Esophagus squamous epithelium (tissue), 5 donors: Measurements from ENCODE around the gene KLK14. TPM values are rescaled to one million over a fixed set of nuclear protein-coding genes. Genes with fewer than 3 reads are reported as not detected.

ENCODE experiments used
- DNase-seq: peaks from one replicate; lab custom pipeline; 2025; lab: John Stamatoyannopoulos, UW
- H3K27ac ChIP-seq, 4 donors: fragments of 200-600 bp; sonication (generic); one replicate each; pipeline ENCODE4 v1.5.1; 2016 to 2019; ENCODE audit warnings: mild to moderate bottlenecking in 1 of 4
- H3K27me3 ChIP-seq, 4 donors: fragments of 200-600 bp; sonication (generic); 1 replicate in 3 of 4; 2 replicates in 1 of 4; pipeline versions ENCODE4 v1.5.1 to v1.6.0; 2017 to 2021; ENCODE audit warnings: antibody characterized with exemption in 1 of 4
- H3K36me3 ChIP-seq, 3 donors: fragments of 200-600 bp; sonication (generic); one replicate each; pipeline ENCODE4 v1.5.1; 2016 to 2019
- H3K4me1 ChIP-seq, 3 donors: fragments of 200-600 bp; sonication (generic); one replicate each; pipeline ENCODE4 v1.5.1; 2017 to 2019
- H3K4me3 ChIP-seq, 4 donors: fragments of 200-600 bp; sonication (generic); 1 replicate in 3 of 4; 2 replicates in 1 of 4; pipeline ENCODE4 v1.5.1; 2016 to 2019; ENCODE audit warnings: mild to moderate bottlenecking in 2 of 4, moderate library complexity in 1 of 4
- H3K9me3 ChIP-seq, 3 donors: fragments of 200-600 bp; sonication (generic); one replicate each; pipeline ENCODE4 v1.5.1; 2016 to 2019
- POLR2A ChIP-seq, 4 donors: fragments of 450-650 bp; IDR thresholded peaks; one replicate each; pipeline ENCODE4 v1.6.1; 2017; ENCODE audit warnings: antibody characterized with exemption in 4 of 4, mild to moderate bottlenecking in 4 of 4, moderate library complexity in 3 of 4
- WGBS, 2 donors: methylation state at CpG; one replicate each; pipeline ENCODE4 v1.1.5; 2018; 5-methylcytosine and 5-hydroxymethylcytosine counted together
- intact Hi-C: fragments of 100-400 bp; cut with DNase I; formaldehyde crosslinking; loops from one replicate; pipeline ENCODE4 v1.15.0; 2022
- total RNA-seq, 4 donors: library from RNA; depleted of rRNA; stranded (reverse); fragments of >200 nt; gene quantifications; one replicate each; pipeline ENCODE4 v1.1.0, GENCODE V29; 2016
- TF ChIP-seq, protein P1 (sequence below), 6 experiments: fragments of 450-650 bp in 4 of 6; fragments of 200-600 bp in 2 of 6; sonication (generic) in 2 of 6; IDR thresholded peaks; one replicate each; pipeline ENCODE4 v1.5.1; 2016 to 2019; ENCODE audit warnings: antibody characterized with exemption in 6 of 6, mild to moderate bottlenecking in 4 of 6, moderate library complexity in 4 of 6
- donor health status: DM: yes; HTN: yes; CAD: no.

The KLK14 gene
- total RNA-seq, 4 donors from 2014 or later, result 0.66 TPM; not detected in 3

DNA sequence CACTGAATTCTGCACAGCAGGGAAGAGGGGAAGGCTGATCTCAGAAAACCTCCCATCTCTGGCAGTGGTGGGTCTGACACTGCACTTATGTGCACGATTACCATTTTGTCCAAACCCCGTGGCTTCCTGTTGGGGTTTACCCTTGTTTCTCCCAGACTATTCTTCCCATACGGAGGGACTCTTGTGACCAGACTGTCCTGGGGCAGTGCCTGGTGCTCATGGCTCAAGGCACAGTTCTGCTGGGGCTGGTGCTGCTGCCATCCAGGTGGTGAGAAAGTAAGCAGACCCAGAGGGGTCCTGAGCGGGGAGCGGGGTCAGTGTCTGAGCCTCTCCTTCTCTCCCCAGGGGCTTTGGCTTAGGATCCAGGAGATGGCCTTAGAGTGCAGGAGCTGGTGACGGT is 36.9 kb upstream of the KLK14 start:
- 42 to 73% methylated on average over 2 to 3 of the region's 6 CpGs for WGBS, 2 donors
- TF ChIP-seq, protein P1, sequence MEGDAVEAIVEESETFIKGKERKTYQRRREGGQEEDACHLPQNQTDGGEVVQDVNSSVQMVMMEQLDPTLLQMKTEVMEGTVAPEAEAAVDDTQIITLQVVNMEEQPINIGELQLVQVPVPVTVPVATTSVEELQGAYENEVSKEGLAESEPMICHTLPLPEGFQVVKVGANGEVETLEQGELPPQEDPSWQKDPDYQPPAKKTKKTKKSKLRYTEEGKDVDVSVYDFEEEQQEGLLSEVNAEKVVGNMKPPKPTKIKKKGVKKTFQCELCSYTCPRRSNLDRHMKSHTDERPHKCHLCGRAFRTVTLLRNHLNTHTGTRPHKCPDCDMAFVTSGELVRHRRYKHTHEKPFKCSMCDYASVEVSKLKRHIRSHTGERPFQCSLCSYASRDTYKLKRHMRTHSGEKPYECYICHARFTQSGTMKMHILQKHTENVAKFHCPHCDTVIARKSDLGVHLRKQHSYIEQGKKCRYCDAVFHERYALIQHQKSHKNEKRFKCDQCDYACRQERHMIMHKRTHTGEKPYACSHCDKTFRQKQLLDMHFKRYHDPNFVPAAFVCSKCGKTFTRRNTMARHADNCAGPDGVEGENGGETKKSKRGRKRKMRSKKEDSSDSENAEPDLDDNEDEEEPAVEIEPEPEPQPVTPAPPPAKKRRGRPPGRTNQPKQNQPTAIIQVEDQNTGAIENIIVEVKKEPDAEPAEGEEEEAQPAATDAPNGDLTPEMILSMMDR (IDR thresholded peaks at IDR 0.05), result no peak
- TF ChIP-seq POLR2A (IDR thresholded peaks at IDR 0.05), result no peak

DNA sequence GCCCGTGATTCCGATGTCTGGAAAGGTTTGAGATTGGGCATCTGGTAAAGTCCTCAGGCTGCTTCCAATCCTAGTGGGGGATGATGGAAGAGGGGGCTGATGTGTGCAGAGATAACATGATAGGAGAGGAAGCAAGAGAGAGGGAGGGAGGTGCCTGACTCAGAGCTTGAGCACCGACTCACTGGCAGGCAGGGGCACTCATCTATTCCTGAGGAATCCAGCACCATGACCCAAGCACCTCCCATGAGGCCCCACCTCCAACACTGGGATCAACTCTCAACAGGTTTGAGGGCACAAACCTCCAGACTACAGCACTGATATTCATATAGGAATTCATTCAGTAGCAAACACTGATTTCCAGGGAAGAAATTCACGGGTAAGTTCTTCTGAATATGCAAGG is 36.4 kb upstream of the KLK14 start:
- peaks cover 0 to 23% (median 0%) of the 10 kb centered on the region in 4 donors for H3K27me3 ChIP-seq
- no peak for DNase-seq
- intact Hi-C loops, result no loop called here

More for the DNA sequence above, 36.9 kb upstream of the KLK14 start:
- Histone ChIP-seq H3K36me3 (no peaks in the 10 kb centered on the region), H3K4me3 (no peak overlapping the region), H3K27ac (no peak overlapping the region), H3K27me3 (peaks cover 0 to 27% (median 0%) of the 10 kb centered on the region in 4 donors), H3K4me1 (peaks cover 0 to 5% (median 0%) of the 10 kb centered on the region in 3 donors), H3K9me3 (no peaks in the 10 kb centered on the region)
- intact Hi-C loops, result no loop called here
- DNase-seq, result no peak

DNA sequence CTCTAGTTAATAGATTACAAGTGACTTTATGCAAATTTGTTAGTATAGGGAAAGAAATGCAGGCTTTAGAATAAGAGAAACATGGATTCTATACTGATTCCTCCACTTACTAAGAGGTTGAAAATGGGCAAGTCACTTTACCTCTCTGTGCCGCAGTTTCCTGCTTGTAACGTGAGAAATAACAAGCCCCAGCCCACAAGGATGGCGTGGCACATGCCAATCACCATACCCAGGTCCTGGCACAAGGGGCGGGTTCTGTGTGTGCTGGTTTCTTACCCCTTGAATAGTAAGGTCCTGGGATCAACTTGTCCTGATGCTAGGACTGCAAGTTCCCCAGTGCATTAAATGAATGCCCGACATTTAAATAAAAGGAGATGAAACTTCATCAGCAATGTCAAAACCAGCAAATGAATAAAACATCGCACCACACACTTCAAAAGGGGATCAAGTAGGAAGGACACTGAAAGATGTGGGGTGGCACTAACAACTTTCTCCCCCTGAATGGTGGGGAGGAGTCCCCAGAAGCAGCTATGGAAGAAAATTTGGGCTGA is 34.1 kb upstream of the KLK14 start:
- Histone ChIP-seq H3K4me3 (no peak overlapping the region), H3K4me1 (no peaks in the 10 kb centered on the region), H3K27ac (no peak overlapping the region), H3K9me3 (no peaks in the 10 kb centered on the region), H3K27me3 (peaks cover 0 to 25% (median 0%) of the 10 kb centered on the region in 4 donors), H3K36me3 (no peaks in the 10 kb centered on the region)
- TF ChIP-seq, protein P1 (IDR thresholded peaks at IDR 0.05), result no peak
- no peak for TF ChIP-seq POLR2A (IDR thresholded peaks at IDR 0.05)
- DNase-seq, result no peak
- 52 to 59% methylated on average over 5 of the region's 6 CpGs for WGBS, 2 donors
- intact Hi-C loops, result no loop called here

More for the DNA sequence above, 36.4 kb upstream of the KLK14 start:
- Histone ChIP-seq H3K9me3 (no peaks in the 10 kb centered on the region), H3K36me3 (no peaks in the 10 kb centered on the region), H3K4me3 (no peak overlapping the region), H3K27ac (no peak overlapping the region), H3K4me1 (peaks cover 0 to 4% (median 0%) of the 10 kb centered on the region in 3 donors)
- TF ChIP-seq POLR2A (IDR thresholded peaks at IDR 0.05), result no peak
- TF ChIP-seq, protein P1 (IDR thresholded peaks at IDR 0.05), result no peak
- 50 to 54% methylated on average over 4 of the region's 4 CpGs for WGBS, 2 donors

DNA sequence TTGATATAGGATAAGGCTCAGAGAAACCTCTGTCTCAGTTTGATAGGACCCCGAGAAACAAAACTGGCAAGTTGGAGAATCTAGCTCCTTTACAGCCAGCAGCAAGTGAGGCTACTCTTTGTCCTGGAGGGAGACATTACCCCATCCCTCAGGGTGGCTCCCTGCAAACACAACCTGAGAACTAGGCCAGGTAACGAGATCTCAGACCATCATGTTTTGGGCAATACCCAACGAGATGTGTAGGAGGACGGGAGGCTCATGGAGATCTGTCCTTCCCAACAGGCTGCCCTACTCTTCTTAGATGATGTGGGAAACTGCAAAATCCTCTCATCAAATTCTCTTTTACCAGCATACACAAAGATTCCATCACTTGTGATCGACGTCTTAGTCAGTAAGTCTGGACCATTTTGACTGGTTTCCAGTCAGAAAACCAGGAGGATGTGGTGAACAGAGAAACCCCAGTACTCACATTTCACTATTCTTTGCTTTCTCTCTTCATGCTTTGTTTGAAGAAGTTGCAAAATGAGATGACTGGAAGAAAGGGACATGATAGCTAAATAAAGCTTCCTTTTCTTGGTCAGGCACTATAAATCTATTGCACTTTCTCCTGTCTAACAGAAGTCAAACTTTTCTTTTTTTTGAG is 31.5 kb upstream of the KLK14 start:
- Histone ChIP-seq H3K4me3 (no peak overlapping the region), H3K9me3 (no peaks in the 10 kb centered on the region), H3K36me3 (no peaks in the 10 kb centered on the region), H3K27me3 (peaks cover 0 to 25% (median 0%) of the 10 kb centered on the region in 4 donors), H3K27ac (no peak overlapping the region), H3K4me1 (peaks cover 3 to 20% (median 5%) of the 10 kb centered on the region in 3 donors)
- intact Hi-C loops, result no loop called here
- no peak for TF ChIP-seq POLR2A (IDR thresholded peaks at IDR 0.05)
- TF ChIP-seq, protein P1 (IDR thresholded peaks at IDR 0.05), result no peak
- 79 to 80% methylated on average over 4 to 6 of the region's 6 CpGs for WGBS, 2 donors
- DNase-seq, result no peak

DNA sequence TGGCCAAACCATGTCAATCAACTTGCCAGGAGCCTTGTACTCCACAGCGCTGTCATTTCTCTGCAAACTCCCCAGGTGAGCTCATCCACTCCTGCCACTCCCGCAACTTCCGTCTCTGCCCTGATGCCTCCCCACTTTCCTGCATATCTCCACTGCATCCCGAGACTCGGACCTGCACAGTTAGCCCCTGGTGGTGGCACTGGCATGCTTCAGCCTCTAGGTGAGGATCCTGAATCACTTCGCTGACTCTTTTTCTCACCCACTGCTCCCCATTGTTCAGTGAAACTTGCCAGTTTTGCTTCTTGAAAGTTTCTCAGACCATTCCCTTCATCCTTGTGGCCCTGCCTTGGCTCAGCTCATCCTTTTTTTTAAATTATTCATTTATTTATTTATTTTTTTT is 28.9 kb upstream of the KLK14 start:
- intact Hi-C loops, result no loop called here
- 33 to 47% methylated on average over 6 of the region's 6 CpGs for WGBS, 2 donors
- no peak for DNase-seq

More for the DNA sequence above, 28.9 kb upstream of the KLK14 start:
- peak overlapping the region in 1 of 4 donors; percentile 85 for H3K27ac ChIP-seq
- H3K27me3 ChIP-seq, result peaks cover 0 to 16% (median 0%) of the 10 kb centered on the region in 4 donors
- no peaks in the 10 kb centered on the region for H3K9me3 ChIP-seq
- H3K36me3 ChIP-seq, result no peaks in the 10 kb centered on the region
- H3K4me3 ChIP-seq, result no peak overlapping the region
- peaks cover 18 to 39% (median 22%) of the 10 kb centered on the region in 3 donors for H3K4me1 ChIP-seq
- TF ChIP-seq, protein P1 (IDR thresholded peaks at IDR 0.05), result peak in 2 of 6 experiments; percentile 22 to 57
- no peak for TF ChIP-seq POLR2A (IDR thresholded peaks at IDR 0.05)
